ENCODE data around the gene GDF2. TPM values are rescaled to one million over a fixed set of nuclear protein-coding genes. Genes with fewer than 3 reads are reported as not detected.

The GDF2 gene
- total RNA-seq, 2 donors from 2014 or later: not detected

DNA sequence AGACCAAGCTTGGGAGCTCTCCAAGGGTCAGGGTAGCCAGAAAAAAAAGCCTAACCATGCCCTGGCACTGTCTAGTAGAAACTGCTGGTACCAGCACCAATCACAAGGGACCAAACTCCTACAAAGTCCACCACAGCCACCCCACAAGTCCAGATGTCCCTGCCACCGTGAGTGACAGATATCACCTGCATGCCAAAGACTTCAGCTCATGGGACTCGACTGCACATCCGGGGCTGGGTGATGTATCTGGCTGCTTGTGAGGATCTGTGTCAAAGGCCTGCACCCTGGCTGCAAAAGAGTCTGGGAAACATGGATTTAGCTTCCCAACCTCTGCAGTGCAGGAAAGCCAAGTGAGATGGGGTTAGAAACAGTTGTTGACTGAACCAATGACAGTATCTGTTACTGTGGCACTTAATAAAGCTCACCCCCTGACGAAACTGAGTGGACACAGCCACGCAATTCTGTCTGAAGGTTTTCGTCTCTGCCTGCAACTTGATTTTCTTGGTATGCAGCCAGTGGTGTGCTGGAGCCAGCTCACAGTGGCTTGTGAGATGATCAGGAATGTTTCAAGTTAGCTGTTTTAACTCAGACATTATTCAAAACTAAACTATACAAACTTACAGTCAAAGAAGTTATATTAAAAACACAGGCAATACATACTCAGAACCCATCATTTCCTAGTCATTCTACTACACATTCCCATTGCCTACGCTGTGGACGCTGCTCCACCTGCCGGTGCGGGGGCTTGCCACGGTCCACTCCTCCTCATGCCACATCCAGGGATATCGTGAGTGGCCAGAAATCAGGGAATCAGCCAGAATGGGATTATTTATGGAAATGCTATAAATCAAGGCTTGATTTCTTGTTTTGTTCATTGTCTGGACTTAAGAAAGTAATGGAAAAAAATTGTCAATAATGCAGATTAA lies 52.6 kb downstream of the GDF2 start:
- intact Hi-C loops (cut with DNase I): no loop called here
- DNase-seq (ENCODE audit: low spot score): no peak

DNA sequence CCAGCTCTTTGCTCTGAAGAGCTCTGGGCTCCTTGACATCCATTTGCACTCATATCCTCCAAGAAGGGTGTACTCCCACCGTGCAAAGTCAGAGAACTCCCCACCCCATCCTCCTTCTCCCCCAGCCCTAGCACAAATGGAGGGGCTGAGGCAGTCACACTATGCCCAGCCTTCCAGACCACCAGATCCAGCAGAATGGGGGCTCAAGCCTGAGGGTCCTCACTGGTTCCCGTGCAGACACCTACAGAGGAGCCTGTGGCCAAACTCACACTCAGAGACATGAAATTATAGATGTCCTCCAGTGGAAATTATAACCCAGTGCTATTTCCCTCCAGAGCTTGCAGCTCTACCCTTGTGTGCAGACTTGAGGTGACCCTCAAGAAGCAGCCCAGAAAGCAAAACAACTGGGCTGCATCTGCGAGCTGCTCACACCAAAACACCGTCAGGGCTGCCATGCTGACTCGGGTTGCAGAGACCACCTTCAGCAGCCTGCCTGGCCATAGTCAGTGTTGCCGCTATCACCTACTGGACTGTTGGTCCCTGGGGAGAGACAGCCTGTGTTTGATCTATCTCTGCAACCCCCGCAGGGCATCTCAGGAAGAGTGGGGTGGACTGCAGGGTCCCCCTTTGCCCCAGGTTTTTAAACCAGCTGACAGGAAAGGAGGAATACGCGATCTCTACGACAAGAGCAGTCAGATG lies 54.4 kb downstream of the GDF2 start:
- intact Hi-C loops (cut with DNase I): no loop called here
- no peak for DNase-seq (ENCODE audit: low spot score)

Other genes starting within 250 kb of the GDF2 start
- gene GDF10, start 22.3 kb upstream of the GDF2 start, total RNA-seq: 10 to 100 TPM in 1 of 2 donors, 1 to 10 TPM in 1; 1.5 to 18.6 TPM
- not detected for gene RBP3, start 25.9 kb downstream of the GDF2 start, total RNA-seq
- not detected for gene ZNF488, start 61.8 kb downstream of the GDF2 start, total RNA-seq
- not detected for gene ANXA8, start 161.7 kb downstream of the GDF2 start, total RNA-seq
- not detected for gene FAM25G, start 169.2 kb downstream of the GDF2 start, total RNA-seq
- 1 to 10 TPM; 3.7 to 5.8 TPM for gene AGAP9, start 201.2 kb downstream of the GDF2 start, total RNA-seq

Measured in posterior vena cava (tissue), 2 donors.